NCI-H345 treated with DMSO at 0.1 percent for 48 hours (cell line): ENCODE measurements around the gene MAPKBP1.

Experiments used
- DNase-seq: peaks from one replicate; lab custom pipeline; 2025; ENCODE audit not compliant: unreplicated experiment; lab: John Stamatoyannopoulos, UW

MAPKBP1 gene

DNA sequence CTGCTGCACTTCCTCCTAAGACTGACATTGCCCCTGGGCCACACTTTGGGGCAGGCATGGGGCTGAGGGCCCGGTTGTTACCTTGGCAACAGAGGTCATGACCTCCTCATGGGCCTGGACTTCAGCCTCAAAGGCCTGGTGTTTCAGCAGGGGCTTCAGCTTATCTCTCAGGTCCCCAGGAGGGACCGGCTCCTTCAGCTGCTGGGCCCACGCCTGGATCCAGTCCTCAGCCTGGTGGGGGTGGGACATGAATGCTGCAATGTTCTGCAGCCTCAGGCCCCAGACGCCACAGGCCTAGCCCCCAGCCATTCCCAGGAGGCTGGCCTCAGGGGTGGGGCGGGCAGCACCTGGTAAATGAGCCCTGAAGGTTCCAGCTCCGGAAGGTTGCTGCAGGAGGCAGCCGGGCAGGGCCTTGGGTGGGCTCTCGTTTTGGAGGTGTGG lies 92.0 kb downstream of the MAPKBP1 start:
- no peak for DNase-seq

DNA sequence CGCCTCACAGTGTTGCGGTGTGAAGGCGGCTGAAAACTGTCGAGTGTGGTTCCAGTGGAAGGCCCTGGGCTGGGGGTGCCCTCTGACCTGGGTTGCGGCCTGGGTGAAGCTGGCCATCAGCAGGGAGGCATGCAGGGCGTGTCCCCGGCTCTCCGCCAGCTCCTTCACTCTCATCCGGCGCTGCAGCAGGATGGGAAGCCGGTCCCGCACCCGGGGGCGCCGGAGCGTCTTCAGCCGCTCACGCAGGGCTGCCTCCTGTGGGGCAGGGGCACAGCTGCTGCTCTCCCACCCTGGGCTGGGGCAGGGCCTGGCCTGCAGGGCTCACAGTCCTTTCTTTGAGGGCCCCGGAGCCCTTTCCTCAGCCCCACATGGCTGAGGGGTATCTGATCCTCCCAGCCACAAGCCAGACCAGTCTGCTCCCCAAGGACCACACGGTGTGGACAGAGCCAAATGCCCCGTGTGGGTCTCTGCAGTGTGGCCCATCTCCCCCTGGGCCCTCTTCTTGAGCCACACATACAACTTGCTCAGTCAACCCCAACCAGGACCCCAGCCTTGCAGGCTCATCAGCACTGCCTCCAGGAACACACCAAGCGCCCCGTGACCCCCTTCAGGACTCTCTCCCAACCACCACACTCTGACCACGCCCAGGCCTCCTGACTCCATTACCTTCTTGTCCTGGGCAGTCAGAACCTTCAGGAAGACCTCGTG lies 92.7 kb downstream of the MAPKBP1 start:
- no peak for DNase-seq

DNA sequence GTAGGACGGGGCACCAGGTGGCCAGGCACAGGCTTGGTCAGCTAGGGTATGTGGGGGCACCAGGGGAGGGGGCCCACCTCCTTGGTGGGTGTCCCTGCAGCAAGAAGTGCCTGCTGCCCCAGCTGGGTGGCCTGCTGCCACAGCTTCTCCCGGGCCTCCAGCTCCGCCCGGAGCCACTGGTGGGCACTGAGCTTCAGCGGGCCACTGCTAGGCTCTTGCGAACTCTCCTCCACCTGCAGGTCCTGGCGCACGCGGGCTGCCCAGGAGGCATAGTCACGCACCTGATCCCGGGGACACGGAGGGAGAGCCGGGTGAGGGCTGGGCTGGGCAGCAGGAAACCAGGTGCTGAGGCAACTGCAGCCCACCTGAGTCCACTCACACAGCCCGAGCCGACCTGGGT lies 94.0 kb downstream of the MAPKBP1 start:
- DNase-seq = no peak

DNA sequence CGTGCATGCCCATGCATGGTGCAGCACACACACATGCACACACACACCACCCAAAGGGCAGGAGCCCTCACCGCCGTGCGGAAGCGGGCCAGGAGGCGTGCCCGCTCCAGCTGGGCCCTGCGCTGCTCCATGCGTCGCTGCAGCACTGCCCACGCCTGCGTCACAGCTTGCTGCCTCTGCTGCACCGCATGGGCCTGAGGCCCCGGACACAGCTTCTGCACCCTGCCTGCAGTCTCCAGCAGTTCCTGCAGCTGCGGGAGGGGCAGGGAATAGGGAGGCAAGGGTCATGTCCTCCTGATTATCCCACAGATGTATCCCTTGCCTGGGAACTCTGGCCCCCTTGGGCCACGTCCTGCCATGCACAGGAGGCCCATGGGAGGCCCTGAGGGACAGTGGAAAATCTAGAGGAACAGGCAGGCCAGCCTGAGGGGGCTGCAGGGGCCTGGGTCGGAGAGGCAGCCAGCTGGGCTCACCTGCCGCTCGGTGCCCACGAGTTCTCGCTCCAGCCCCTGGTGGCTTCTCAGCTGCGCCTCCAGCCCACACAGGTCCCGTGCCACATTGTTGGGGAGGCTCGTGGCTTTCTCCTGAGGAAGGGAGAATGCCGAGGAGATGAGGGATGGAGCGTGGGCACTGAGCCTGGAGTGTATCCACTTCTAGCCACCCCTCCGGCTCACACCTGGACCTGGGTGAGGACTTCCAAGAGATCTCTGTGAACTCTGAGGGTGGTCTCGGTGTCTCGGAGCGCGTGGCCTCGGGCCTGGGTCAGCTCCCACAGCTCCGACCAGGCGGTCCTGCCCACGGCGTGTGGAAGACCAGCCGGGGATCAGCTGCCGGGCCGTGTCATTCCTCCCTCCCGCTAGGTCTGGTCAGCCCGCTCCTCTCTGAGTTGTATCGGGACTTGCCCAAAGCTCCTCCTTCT lies 95.7 kb downstream of the MAPKBP1 start:
- DNase-seq = no peak

DNA sequence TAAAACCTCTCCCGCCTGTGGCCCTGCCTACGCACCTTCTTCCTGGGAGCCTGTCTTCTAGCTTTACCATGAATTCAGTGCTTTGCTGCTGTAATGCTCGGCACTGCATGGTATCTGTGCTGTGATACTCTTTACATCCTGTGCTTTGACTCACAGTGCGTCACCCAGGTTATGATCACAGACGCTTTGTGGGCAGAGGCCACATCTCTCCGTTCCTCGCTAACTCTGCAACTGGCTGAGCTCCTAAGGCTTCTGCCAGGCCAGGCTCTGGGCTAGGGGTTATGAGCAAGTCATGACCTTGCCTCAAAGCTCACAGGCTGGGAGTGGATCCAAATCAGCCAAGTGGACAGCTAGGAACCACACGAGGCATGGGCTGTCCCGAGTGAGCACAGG lies 96.4 kb downstream of the MAPKBP1 start:
- no peak for DNase-seq

DNA sequence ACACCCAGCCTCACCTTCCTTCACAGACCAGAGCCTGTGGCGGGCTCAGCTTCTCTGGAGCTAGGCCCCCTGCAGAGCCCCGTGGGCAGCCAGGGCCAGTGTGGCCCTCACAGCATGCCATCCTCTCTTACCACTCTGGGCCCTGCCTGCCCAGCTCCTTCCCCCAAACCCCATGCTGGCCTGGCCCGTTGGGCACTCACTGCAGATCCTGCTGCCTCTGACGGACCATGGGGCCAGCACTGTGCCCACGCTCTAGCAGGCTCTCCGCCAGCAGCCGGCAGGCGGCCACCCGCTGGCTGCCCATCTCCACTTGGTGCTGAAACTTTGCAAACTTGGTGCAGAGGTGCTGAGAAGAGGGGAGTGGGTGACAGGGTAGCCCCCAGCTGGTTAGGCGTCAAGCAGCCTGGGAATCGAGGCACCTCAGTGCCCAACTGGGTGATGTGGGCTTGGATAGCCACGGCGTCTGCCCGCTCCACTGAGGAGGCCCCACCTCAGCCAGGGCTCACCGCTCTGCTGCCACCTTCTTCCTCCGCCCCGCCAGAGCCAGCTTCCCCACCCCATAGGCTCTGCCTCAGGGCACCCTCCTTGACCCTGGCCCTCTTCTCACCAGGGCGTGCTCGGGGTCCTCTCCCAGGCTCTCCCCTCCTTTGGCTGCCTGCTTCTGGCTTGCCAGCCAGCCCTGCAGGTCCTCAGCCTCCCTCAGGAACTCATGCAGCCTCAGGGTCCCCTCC lies 97.1 kb downstream of the MAPKBP1 start:
- no peak for DNase-seq

DNA sequence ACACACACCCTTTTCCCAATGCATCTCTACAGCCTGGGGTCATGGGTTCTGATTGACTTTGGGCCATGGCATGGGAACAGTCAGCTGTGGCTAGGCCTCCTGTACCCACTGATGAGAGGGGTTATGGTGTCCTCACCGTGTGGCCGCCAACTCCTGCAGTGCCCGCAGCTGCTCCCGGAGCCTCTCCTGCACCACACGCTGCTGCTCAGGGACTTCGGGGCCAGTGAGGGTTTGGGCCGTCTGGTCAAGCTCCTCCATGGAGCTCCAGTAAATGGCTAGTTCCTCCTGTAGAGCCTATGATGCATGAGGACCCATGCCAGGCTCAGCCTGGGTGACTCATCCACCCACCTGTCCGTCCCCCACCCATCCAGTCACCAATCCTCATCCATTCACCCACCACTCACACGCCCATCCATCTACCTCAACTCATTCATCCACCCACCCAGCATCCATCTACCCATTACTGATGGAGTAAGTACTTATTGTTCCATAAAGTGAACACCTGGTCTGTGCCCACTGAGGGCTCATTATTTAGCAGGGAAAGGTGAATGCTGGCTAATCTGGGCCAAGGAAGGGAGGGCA lies 98.0 kb downstream of the MAPKBP1 start:
- no peak for DNase-seq

DNA sequence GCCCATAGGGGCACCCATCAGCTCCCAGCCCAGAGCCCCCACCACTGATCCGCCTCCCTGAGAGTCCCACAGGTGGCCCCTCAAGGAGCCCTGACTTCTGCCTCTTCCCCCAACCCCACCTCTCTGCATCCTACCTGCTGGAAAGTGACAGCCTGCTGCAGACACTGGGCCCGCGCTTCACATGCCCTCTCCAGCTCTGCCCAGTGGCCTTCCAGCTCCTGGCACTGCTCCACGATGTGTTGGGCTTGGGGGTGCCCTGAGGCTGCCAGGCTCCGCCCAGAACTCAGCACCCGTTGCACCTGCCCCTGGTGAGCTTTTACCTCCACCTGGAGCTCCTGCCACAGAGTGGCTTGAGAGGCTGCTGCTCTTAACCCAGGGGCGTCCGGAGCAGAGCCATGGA lies 99.4 kb downstream of the MAPKBP1 start:
- DNase-seq = peak; percentile 30

DNA sequence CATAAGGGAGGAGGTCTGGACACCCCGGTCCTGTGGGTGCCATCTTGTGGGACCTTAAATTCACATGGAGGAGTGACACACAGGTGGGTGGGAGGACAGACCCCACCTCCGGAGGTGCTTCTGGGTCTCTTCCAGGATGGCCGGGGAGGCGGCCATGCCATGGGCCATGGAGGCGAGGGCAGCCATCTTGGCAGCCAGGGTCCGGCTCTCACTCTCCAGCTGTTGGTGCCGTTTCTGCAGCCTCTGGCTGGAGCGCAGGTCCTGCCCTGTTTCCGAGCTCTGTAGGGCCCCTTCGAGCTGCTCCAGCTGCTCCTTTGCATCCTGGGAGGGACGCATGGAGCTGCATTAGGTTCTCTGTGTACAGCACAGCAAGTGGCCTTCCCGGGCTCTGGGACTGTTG lies 100.5 kb downstream of the MAPKBP1 start:
- no peak for DNase-seq

DNA sequence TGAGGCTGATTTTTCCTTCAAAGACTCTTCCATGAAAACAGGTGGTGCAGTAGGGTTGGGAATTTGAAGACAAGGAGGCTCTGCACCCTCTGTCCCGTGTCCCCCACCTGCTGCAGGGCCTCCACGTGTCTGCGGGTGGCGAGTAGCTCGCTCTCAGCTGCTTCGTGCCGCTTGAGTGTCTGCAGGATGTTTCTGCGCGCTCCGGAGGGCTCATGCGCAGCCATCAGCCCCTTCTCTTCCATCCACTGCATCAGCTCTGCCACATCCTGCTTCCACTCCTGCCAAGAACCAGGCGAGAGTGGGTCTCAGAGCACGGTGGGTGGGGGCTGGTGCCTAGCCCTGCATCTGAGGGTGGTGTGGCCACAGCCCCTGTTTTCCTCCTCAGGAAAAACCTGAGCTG lies 101.7 kb downstream of the MAPKBP1 start:
- DNase-seq = no peak

DNA sequence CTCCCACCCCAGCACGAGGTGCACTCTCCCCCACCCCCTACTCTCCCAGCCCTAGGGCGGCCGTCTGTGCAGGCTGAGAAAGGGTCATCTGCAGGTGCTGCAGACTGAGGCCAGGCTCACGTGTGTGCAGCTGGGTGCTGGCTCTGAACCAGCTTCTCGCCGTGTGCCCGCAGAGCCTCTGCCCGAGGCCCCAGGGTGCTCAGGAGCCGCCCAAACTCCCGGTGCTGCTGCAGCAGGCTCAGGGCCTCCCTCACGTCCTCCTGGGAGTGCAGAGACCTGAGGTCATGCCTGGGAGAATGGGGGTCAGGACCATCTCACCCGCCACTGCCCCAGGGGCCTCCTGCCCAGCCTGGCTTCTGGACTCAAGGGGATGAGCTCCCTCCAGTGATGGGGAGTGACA lies 102.4 kb downstream of the MAPKBP1 start:
- no peak for DNase-seq
